ENCODE results near the gene SGMS2.

DNA sequence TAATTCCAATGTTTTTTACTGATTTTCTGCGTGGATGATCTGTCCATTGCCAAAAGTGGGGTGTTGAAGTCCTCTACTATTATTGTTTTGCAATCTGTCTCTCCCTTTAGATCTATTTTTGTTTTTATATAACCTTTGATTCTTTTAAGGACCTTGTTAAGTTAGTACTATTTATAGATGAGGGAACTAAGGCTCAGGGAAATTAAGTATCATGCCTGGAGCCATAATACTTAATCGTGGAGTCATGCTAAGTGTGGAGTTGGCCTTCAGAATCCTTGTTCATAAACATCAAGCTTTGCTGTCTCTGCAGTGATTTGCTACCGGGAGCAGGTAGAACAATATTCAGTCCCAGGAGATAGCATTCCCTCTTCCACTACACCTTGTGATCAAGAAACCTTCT is 31.0 kb downstream of the SGMS2 start:
- TF ChIP-seq, protein P1, sequence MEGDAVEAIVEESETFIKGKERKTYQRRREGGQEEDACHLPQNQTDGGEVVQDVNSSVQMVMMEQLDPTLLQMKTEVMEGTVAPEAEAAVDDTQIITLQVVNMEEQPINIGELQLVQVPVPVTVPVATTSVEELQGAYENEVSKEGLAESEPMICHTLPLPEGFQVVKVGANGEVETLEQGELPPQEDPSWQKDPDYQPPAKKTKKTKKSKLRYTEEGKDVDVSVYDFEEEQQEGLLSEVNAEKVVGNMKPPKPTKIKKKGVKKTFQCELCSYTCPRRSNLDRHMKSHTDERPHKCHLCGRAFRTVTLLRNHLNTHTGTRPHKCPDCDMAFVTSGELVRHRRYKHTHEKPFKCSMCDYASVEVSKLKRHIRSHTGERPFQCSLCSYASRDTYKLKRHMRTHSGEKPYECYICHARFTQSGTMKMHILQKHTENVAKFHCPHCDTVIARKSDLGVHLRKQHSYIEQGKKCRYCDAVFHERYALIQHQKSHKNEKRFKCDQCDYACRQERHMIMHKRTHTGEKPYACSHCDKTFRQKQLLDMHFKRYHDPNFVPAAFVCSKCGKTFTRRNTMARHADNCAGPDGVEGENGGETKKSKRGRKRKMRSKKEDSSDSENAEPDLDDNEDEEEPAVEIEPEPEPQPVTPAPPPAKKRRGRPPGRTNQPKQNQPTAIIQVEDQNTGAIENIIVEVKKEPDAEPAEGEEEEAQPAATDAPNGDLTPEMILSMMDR (IDR thresholded peaks at IDR 0.05), result no peak
- no peak for TF ChIP-seq POLR2A (IDR thresholded peaks at IDR 0.05)
